ENCODE data around the gene HDAC3.
"Not testable (repeated sequence)": the region's sequence is repeated elsewhere in the genome, so short reads cannot be mapped to it uniquely, and the experiment has no call there.

Gene HDAC3

GRCh38 chr5:141633871-141634561 is 2.6 kb downstream of the HDAC3 start:
- DNase-seq, result no peak

DNA sequence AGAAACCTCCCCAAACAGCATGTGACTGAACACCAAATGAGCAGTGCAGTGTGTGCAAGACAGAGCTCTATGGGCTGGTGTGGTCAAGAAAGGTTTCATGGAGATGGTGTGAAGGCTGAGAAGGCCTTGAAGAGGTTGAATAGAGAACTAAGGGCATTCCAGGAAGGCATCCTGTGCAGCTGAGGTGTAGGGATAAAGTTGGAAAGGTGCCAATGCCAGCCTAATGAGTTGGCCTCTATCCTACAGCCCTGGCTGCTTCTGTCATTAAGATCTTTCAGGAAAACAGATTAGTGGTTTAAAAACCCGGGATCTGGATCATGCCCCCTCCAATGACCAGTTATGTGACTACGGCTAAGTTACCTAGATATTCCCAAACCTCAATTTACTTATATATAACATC is 4.0 kb downstream of the HDAC3 start:
- DNase-seq, result no peak

DNA sequence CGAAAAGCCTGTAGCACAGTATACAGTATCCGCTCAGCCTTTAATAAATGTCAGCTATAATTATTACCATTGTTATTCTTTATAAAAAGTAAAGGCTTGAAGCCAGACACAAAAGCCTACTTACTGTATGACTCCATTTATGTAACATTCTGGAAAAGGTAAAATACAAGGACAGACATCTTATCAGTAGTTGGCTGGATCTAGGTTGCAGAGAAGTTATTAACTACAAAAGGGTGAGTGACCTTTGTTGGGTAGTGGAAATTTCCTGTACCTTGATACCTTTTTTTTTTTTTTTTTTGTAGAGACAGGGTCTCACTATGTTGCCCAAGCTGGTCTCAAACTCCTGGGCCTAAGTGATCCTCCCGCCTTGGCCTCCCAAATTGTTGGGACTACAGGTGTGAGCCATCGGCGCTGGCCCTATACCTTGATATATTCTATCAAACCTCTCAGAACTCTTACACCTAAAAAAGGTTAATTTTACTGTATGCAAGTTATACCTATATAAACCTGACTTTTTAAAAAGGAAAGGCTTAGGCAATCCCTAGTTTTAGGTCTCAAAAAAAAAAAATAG is 6.0 kb downstream of the HDAC3 start:
- DNase-seq, result no peak

GRCh38 chr5:141628175-141628788 is 8.4 kb downstream of the HDAC3 start:
- no peak for DNase-seq

DNA sequence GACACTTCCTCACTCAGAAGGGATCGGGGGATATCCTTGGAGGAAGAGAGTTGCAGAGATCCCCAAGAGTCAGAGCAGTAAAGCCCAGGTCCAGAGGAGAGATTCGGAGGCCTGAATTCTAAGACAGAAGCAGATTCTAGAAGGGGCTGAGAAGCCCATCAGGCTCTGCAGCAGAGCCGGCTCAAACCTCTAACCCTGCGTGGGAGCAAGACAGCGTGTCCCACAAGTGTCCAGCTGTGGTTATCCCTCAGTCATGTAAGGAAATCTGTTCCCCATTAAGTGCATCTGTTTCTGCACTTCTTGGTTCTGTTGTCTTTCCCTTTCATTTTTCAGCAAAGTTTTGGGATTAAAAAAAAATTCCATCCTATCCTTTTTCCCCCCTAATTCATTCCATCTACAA is 13.0 kb downstream of the HDAC3 start:
- DNase-seq, result no peak

DNA sequence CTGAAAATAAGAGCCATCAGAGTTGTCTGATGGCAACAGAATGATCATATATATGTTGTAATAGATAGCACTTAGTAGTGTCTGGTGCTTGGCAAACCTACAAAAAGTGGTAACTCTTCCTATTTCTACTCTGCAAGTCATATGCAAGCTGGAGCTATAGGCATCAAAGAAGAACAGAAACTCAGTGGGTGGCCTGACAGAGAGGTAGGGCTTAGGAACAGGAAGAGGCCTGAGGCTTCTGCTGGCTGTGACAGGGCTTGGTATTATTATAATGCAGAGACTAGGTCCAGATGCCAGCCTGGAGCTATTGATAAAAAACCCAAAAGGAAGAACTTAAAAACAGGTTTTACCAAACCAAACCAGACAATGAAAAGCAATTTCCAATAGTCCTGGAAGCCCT is 13.5 kb downstream of the HDAC3 start:
- no peak for DNase-seq

GRCh38 chr5:141618804-141619554 is 17.7 kb downstream of the HDAC3 start, which contains the start of gene DIAPH1:
Gene DIAPH1 (minus strand): TSS chr5:141619000. CDS start chr5:141618914, 86 bp downstream.
- DNase-seq, result peak; percentile 94

GRCh38 chr5:141618030-141618803 is 18.4 kb downstream of the HDAC3 start:
- no peak for DNase-seq

DNA sequence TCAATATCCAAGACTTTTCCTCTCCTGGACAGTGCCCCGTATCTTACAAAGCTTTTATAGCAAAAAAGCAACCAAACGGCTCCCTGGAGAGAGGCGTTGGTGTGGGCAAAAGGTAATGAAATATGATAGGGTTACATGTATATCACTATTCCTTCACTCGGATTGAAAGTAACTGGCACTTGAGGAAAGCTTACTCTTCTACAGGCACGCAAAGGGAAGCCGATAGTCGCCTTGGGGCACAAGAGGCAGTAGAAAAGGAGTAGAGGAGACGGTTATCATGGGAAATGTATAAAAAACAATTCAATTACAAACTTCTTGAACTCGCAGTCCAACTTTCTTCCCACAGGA is 19.0 kb downstream of the HDAC3 start:
- no peak for DNase-seq

- no peak for DNase-seq
Measured at GRCh38 chr5:141617128-141617527, 19.5 kb downstream of the HDAC3 start.

GRCh38 chr5:141615991-141616720 is 20.5 kb downstream of the HDAC3 start:
- DNase-seq, result no peak

GRCh38 chr5:141613344-141613743 is 23.3 kb downstream of the HDAC3 start:
- DNase-seq, result no peak

- DNase-seq, result no peak
Measured at GRCh38 chr5:141611289-141611688, 25.4 kb downstream of the HDAC3 start.

DNA sequence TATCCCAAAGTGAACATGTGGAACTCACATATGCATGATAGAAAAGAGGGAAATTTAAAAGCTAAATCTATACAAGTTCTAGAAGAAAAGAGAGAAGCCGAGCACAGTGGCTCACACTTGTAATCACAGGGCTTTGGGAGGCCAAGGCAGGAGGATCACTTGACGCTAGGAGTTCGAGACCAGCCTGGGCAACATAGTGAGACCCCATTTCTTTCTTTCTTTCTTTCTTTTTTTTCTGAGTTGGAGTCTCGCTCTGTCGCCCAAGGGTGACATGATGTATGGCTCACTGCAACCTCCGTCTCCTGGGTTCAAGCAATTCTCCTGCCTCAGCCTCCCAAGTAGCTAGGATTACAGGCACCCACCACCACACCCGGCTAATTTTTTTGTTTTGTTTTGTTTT is 26.7 kb downstream of the HDAC3 start:
- DNase-seq, result not testable (repeated sequence)

- no peak for DNase-seq
Measured at GRCh38 chr5:141609044-141609443, 27.6 kb downstream of the HDAC3 start.

- DNase-seq, result no peak
Measured at GRCh38 chr5:141608557-141608956, 28.1 kb downstream of the HDAC3 start.

- no peak for DNase-seq
Measured at GRCh38 chr5:141608046-141608445, 28.6 kb downstream of the HDAC3 start.

- DNase-seq, result no peak
Measured at GRCh38 chr5:141605523-141606277, 30.9 kb downstream of the HDAC3 start.

- no peak for DNase-seq
Measured at GRCh38 chr5:141603923-141604717, 32.5 kb downstream of the HDAC3 start.

DNA sequence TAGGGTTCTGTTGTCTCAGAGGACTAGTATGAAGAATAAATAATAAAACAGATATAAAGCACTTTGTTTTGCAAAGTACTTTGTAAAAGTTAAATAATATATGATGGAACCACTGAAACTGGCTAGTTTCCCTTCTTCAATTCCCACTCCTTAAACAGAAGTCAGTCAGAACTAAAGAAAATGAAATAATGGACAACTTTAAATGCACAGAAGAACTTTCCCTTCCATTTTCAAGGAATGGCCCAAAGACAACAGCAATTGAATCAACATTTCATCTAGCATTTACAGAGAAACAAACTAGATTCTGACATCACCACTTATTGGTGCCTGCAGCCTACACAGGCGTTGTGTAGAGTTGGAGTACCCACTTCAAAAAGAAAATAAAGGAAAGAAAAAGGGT is 34.0 kb downstream of the HDAC3 start:
- no peak for DNase-seq

Data from NCI-H1048 (cell line).